Measurements from ENCODE around the gene FFAR2. TPM values are rescaled to one million over a fixed set of nuclear protein-coding genes. Genes with fewer than 3 reads are reported as not detected.

The FFAR2 gene
- total RNA-seq, 1 experiment from 2014 or later, result not detected

- no peak for TF ChIP-seq CTCF (IDR thresholded peaks at IDR 0.05; ENCODE audit: insufficient read depth in 1 of 2, low read depth in 1 of 2, low read length in 1 of 2, severe bottlenecking in 1 of 2, unreplicated experiment in 1 of 2)
- no TSS peak for BruUV-seq (replicated peaks)
- no peaks in the 10 kb centered on the region for H3K9me3 Mint-ChIP-seq (ENCODE audit: unreplicated experiment)
- no peaks in the 10 kb centered on the region for H3K36me3 Mint-ChIP-seq (ENCODE audit: insufficient read depth, unreplicated experiment)
- no peak for DNase-seq
- Histone ChIP-seq H3K4me3 (ENCODE audit: low read depth, low read length) (no peak overlapping the region), H3K27me3 (replicated peaks; ENCODE audit: control insufficient read depth, insufficient read depth, low read length) (no peaks in the 10 kb centered on the region), H3K36me3 (ENCODE audit: control insufficient read depth, insufficient read depth, low read length) (no peaks in the 10 kb centered on the region), H3K9me3 (no peaks in the 10 kb centered on the region), H3K4me1 (peaks cover 44% of the 10 kb centered on the region)
- no peak overlapping the region for H3K27ac Mint-ChIP-seq (ENCODE audit: unreplicated experiment)
- intact Hi-C loops (cut with micrococcal nuclease; ENCODE audit: unreplicated experiment), result no loop called here
- no peaks in the 10 kb centered on the region for H3K27me3 Mint-ChIP-seq (ENCODE audit: insufficient read depth, unreplicated experiment)
- peaks cover 26% of the 10 kb centered on the region for H3K4me1 Mint-ChIP-seq (ENCODE audit: low read depth, unreplicated experiment)
- H3K4me3 Mint-ChIP-seq (ENCODE audit: unreplicated experiment), result no peak overlapping the region
- POLR2A ChIA-PET, result interaction anchor here (0.5 kb wide), 1 partner anchor 139 kb away, joined by 3 read pairs; no protein-coding TSS in a partner anchor
- CTCF ChIA-PET, result interaction anchor here (1.0 to 1.5 kb wide), 4 partner anchors 10 to 80 kb away, joined by 3 to 4 read pairs (median 4); no protein-coding TSS in a partner anchor
These were observed 17.5 kb upstream of the FFAR2 start for GRCh38 chr19:35430409-35431144.

- intact Hi-C loops (cut with micrococcal nuclease; ENCODE audit: unreplicated experiment), result no loop called here
- ChIA-PET POLR2A (no interaction called here), CTCF (interaction anchor here (1.2 to 1.5 kb wide), 3 partner anchors 55 to 79 kb away, joined by 3 to 4 read pairs (median 4); no protein-coding TSS in a partner anchor)
- Histone ChIP-seq H3K27me3 (replicated peaks; ENCODE audit: control insufficient read depth, insufficient read depth, low read length) (no peaks in the 10 kb centered on the region), H3K4me1 (peaks cover 37% of the 10 kb centered on the region), H3K4me3 (ENCODE audit: low read depth, low read length) (no peak overlapping the region), H3K36me3 (ENCODE audit: control insufficient read depth, insufficient read depth, low read length) (no peaks in the 10 kb centered on the region), H3K9me3 (no peaks in the 10 kb centered on the region)
- H3K27me3 Mint-ChIP-seq (ENCODE audit: insufficient read depth, unreplicated experiment), result no peaks in the 10 kb centered on the region
- BruUV-seq (replicated peaks), result no TSS peak
- H3K4me1 Mint-ChIP-seq (ENCODE audit: low read depth, unreplicated experiment), result peaks cover 23% of the 10 kb centered on the region
- DNase-seq, result no peak
- no peak for TF ChIP-seq CTCF (IDR thresholded peaks at IDR 0.05; ENCODE audit: insufficient read depth in 1 of 2, low read depth in 1 of 2, low read length in 1 of 2, severe bottlenecking in 1 of 2, unreplicated experiment in 1 of 2)
- H3K36me3 Mint-ChIP-seq (ENCODE audit: insufficient read depth, unreplicated experiment), result no peaks in the 10 kb centered on the region
- no peak overlapping the region for H3K4me3 Mint-ChIP-seq (ENCODE audit: unreplicated experiment)
- peak overlapping the region; percentile 45 for H3K27ac Mint-ChIP-seq (ENCODE audit: unreplicated experiment)
- no peaks in the 10 kb centered on the region for H3K9me3 Mint-ChIP-seq (ENCODE audit: unreplicated experiment)
These were observed 16.8 kb upstream of the FFAR2 start for GRCh38 chr19:35431145-35431807.

DNA sequence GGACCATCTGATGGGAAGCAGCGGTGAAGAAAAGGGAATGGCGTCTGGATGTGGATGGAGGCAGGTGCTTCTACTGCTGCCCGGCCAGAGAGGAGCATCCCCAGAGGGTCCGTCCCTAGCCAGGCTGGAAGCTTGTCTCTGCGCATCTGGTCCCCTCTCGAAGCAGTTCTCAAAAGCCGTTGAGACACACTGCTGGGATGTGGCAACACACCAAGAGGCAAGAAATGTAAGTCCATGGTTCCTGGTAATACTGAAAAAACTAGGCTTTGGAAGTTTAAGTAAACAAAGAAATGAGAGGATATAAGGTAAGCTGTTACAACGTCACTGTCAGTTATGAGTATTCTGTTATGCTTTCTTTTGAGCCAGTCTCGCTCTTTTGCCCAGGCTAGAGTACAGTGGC, 15.1 kb upstream of the FFAR2 start:
- no peak for TF ChIP-seq CTCF (IDR thresholded peaks at IDR 0.05; ENCODE audit: insufficient read depth in 1 of 2, low read depth in 1 of 2, low read length in 1 of 2, severe bottlenecking in 1 of 2, unreplicated experiment in 1 of 2)
- H3K4me1 ChIP-seq, result peaks cover 38% of the 10 kb centered on the region
- intact Hi-C loops (cut with micrococcal nuclease; ENCODE audit: unreplicated experiment), result no loop called here
- Mint-ChIP-seq H3K4me3 (ENCODE audit: unreplicated experiment) (no peak overlapping the region), H3K4me1 (ENCODE audit: low read depth, unreplicated experiment) (peaks cover 31% of the 10 kb centered on the region), H3K27me3 (ENCODE audit: insufficient read depth, unreplicated experiment) (no peaks in the 10 kb centered on the region), H3K36me3 (ENCODE audit: insufficient read depth, unreplicated experiment) (no peaks in the 10 kb centered on the region), H3K27ac (ENCODE audit: unreplicated experiment) (no peak overlapping the region), H3K9me3 (ENCODE audit: unreplicated experiment) (no peaks in the 10 kb centered on the region)
- ChIA-PET POLR2A (no interaction called here), CTCF (no interaction called here)
- no peaks in the 10 kb centered on the region for H3K36me3 ChIP-seq (ENCODE audit: control insufficient read depth, insufficient read depth, low read length)
- no peaks in the 10 kb centered on the region for H3K27me3 ChIP-seq (replicated peaks; ENCODE audit: control insufficient read depth, insufficient read depth, low read length)
- no TSS peak for BruUV-seq (replicated peaks)
- no peak for DNase-seq
- H3K4me3 ChIP-seq (ENCODE audit: low read depth, low read length), result no peak overlapping the region
- H3K9me3 ChIP-seq, result no peaks in the 10 kb centered on the region

Measured in Caco-2 (cell line).